GM12892 (cell line): Measurements from ENCODE around the gene SHISA3. TPM values are rescaled to one million over a fixed set of nuclear protein-coding genes. Genes with fewer than 3 reads are reported as not detected.
A peak's percentile ranks its signal among the peaks of the same experiment; 100 is the strongest.

ENCODE experiments used
- DNase-seq: peaks from one replicate; pipeline ENCODE4 v3.0.0; 2011; ENCODE audit not compliant: insufficient read length
- FAIRE-seq: peaks from 2 replicates; lab custom pipeline; 2011; peaks lifted over from hg19 to GRCh38; lab: Jason Lieb, UNC
- POLR2A ChIP-seq: IDR thresholded peaks from 2 replicates; pipeline ENCODE4 v1.6.1; 2011; ENCODE audit warnings: low read depth, low read length, control low read depth
- POLR2AphosphoS5 ChIP-seq: IDR thresholded peaks from 2 replicates; pipeline ENCODE4 v1.6.1; 2011; ENCODE audit warnings: low read depth, low read length, control low read depth
- TAF1 ChIP-seq: IDR thresholded peaks from 2 replicates; pipeline ENCODE4 v1.6.1; 2011; ENCODE audit warnings: low read depth, mild to moderate bottlenecking, control low read depth, low read length, borderline replicate concordance
- polyA plus RNA-seq: library from polyadenylated mRNA; unstranded; fragments of >200 nt; gene quantifications from one replicate; pipeline ENCODE4 v1.2.1, GENCODE V29; 2012; ENCODE audit warnings: missing spikeins, inconsistent platforms; ENCODE audit not compliant: missing spikeins

SHISA3 gene
- polyA plus RNA-seq = 4.2 TPM

- TF ChIP-seq TAF1 (no peak), POLR2A (peak; percentile 54; the same call in 1 of the 2 replicates)
- FAIRE-seq (peak; percentile 90), DNase-seq (peak; percentile 39)
Observed at GRCh38 chr4:42396752-42397634, at the start of gene SHISA3. Gene SHISA3 (plus strand): TSS chr4:42397488. CDS start chr4:42398057, 569 bp downstream.

- no peak for DNase-seq
- FAIRE-seq = no peak
- TF ChIP-seq TAF1 (no peak), POLR2AphosphoS5 (no peak), POLR2A (no peak)
Observed at GRCh38 chr4:42348247-42348646, 49.0 kb upstream of the SHISA3 start.

DNA sequence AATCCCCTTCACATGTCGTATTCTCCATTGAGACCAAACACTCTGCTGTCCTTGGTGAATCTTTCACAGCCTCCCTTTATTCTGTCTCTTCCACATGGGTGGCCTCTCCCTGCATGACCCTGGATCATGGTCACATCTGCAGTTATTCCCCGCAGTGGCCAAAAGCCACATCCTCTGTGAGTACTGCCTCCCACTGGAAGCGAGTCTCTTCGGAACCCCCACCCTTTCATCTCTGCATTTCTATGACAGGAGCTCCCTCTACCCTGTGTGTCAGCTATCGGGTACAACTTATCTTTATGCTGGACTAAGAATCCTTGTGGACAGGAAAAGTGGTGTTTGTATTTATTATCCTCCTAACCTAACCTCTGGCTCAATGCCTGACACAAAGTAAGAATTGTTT lies 48.6 kb upstream of the SHISA3 start:
- no peak for FAIRE-seq
- no peak for DNase-seq
- no peak for TF ChIP-seq POLR2A
- TF ChIP-seq POLR2AphosphoS5 = no peak
- no peak for TF ChIP-seq TAF1

DNA sequence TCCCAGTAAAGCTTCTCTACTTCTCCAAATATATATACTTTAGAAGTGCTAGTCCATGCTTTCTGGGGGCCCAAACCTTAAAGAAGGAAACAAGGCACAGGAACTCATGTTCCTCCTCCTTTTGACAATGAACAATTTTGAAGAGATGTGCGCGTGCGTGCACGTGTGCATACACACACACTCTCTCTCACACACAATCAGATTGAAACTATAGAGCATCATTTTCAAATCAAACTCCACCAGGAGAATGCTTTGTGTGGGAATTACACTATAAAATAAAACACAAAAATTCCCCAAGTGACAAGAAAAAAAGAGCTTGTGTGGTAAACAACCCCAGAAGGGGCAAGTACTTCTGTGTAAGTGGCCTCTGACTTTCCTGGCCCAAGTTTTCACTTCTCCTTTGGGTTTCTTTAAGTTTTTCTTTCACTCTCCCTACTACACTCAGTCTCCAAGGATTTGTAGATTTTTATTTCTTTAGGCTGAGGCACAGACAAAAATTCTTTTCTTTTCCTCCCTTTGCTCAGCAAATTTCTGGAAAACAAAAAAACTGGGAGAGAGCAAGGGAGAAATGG lies 46.6 kb upstream of the SHISA3 start:
- no peak for DNase-seq
- TF ChIP-seq POLR2AphosphoS5 (no peak), TAF1 (no peak)
- peak; percentile 83 for FAIRE-seq

GRCh38 chr4:42352049-42352448 lies 45.2 kb upstream of the SHISA3 start:
- FAIRE-seq (peak; percentile 40), DNase-seq (no peak)
- TF ChIP-seq TAF1 (no peak), POLR2A (no peak), POLR2AphosphoS5 (no peak)

DNA sequence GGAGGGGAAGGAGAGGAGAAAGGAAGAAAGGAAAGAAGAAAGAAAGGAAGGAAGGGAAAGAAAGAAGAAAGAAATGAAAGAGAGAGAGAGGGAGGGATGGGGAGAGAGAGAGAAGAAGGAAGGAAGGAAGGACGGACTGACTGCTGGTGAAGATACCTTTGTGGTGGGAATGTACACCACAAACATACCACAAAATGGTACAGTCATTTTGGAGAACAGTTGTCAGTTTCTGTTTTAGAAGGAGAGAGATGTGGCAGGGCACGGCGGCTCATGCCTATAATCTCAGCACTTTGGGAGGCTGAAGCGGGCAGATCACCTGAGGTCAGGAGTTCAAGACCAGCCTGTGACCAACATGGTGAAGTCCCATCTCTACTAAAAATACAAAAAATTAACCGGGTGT lies 40.0 kb upstream of the SHISA3 start:
- no peak for TF ChIP-seq POLR2AphosphoS5
- TF ChIP-seq TAF1 = no peak
- TF ChIP-seq POLR2A = no peak
- DNase-seq (no peak), FAIRE-seq (peak; percentile 86)

DNA sequence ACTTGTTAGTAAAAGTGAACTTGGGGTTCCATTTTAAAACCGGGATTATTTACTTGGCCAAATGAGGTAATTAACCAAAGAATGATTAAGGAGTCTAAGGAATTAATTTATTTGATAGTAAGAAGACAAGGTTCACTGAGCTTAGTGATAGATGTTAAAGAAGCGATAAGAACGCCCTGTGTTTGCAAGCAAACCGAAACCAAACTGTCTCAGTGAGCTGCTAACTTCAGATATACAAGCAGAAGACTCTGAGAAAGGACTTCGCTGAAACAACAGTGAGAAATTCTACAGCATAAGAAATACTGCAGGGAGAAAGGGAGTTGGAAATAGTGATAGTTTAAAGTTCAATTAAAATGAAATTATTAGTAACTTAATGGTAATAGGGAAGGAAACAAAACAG lies 37.6 kb upstream of the SHISA3 start:
- TF ChIP-seq POLR2AphosphoS5 = no peak
- no peak for TF ChIP-seq POLR2A
- no peak for TF ChIP-seq TAF1
- FAIRE-seq (peak; percentile 85), DNase-seq (no peak)

- FAIRE-seq (no peak), DNase-seq (no peak)
- no peak for TF ChIP-seq TAF1
- no peak for TF ChIP-seq POLR2AphosphoS5
Observed at GRCh38 chr4:42360256-42360669, 37.0 kb upstream of the SHISA3 start.

DNA sequence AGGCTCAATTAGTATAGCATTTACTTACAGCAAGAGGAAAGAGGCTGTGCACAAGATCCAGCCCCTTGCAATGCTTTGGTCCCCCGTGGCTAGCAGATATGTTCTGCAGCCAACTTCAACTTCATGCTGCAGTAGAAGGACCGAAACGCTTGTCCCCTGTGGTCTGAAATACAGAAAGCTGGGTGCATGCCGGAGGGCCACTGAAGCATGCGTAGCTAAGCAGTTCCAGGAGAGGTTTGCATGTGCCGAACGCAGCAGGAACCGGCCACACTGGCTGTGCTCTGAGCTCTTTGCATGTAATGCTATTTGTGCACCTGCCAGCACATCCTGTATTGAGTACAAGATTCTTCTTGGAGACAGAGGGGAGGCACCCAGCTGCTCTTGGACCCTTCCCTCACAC lies 35.8 kb upstream of the SHISA3 start:
- FAIRE-seq (peak; percentile 77), DNase-seq (no peak)
- TF ChIP-seq POLR2A (no peak), TAF1 (no peak), POLR2AphosphoS5 (no peak)

GRCh38 chr4:42362591-42362990 lies 34.7 kb upstream of the SHISA3 start:
- TF ChIP-seq POLR2AphosphoS5 = no peak
- TF ChIP-seq POLR2A = no peak
- TF ChIP-seq TAF1 = no peak
- FAIRE-seq (no peak), DNase-seq (no peak)

DNA sequence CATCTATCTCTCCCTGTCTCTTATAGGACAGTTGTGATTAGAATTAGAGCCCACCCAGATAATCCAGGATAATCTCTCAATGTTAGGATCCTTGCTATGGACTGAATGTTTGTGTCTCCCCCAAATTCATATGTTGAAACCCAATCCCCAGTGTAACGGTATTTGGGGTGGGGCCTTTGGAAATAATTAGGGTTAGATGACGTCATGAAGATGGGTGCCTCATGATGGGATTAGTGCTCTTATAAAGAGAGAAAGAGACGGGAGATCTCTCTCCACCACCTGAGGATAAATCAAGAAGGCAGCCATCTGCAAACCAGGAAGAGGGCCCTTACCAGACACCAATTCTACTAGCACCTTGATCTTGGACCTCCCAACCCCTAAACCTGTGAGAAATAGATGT lies 33.7 kb upstream of the SHISA3 start:
- FAIRE-seq (no peak), DNase-seq (no peak)
- TF ChIP-seq POLR2A = no peak
- no peak for TF ChIP-seq TAF1
- TF ChIP-seq POLR2AphosphoS5 = no peak

DNA sequence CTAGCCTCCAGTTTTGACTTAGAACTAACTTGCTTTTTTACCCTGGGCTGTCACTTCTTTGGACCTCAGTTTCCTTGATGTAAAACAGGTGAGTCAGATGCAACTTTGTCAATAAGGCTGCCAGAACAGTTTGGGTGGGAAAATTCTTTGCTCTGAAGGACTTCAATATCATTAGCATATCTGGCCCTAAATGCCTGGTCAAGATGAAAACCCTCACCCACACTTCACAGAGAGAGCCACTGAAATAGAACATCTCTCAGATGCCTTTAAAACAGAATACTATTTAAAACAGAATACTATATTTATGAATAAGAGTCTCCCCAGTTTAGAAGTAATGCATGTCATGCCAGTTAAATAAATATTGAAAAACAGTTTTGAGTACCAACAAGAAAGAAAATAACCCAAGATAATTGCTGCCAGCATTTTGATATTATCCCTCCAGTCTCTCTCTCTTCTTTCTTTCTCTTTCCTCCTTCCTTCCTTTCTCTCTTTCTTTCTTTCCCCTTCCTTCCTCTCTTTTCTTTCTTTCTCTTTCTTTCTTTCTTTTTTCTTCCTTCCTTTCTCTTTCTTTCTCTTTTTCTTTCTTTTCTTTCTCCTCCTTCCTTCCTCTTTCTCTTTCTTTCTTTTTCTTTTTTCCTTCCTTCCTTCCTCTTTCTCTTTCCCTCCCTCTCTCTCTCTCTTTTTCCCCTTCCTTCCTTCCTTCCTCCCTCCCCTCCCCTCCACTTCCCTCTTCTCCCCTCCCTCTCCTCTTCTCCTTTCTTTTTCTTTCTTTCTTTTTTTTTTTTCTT lies 32.8 kb upstream of the SHISA3 start:
- TF ChIP-seq TAF1 (no peak), POLR2A (no peak), POLR2AphosphoS5 (no peak)
- FAIRE-seq (no peak), DNase-seq (no peak)
